ENCODE results near the gene CERS6. TPM values are rescaled to one million over a fixed set of nuclear protein-coding genes. Genes with fewer than 3 reads are reported as not detected.

CERS6 gene
- total and polyA plus RNA-seq, 2 of the 8 experiments (the other 6 are each of a cell fraction or from before 2014, with no cell fraction given): 6.8 to 28.2 TPM

GRCh38 chr2:168775837-168776236 is 319.8 kb downstream of the CERS6 start:
- Histone ChIP-seq H3K27me3 (replicated peaks in 1 of 4; ENCODE audit: control insufficient read depth in 3 of 4, extremely low read depth in 1 of 4, insufficient read depth in 3 of 4, low read length in 3 of 4) (no peaks in the 10 kb centered on the region), H3K23me2 (ENCODE audit: low read depth, low read length) (no peaks in the 10 kb centered on the region), H3K4me3 (ENCODE audit: extremely low read depth in 1 of 4, insufficient read depth in 2 of 4, low read depth in 3 of 4, low read length in 4 of 4) (no peak overlapping the region), H4K91ac (replicated peaks; ENCODE audit: insufficient read length, low read length) (no peak overlapping the region), H2BK5ac (ENCODE audit: low read depth, low read length) (no peak overlapping the region), H3K4me2 (ENCODE audit: insufficient read depth in 1 of 2, low read depth in 2 of 2, low read length in 2 of 2) (no peak overlapping the region), H2BK120ac (replicated peaks; ENCODE audit: low read depth, low read length) (no peak overlapping the region), H3K18ac (ENCODE audit: extremely low read depth, low read length) (no peak overlapping the region), H3K4me1 (replicated peaks in 1 of 4; ENCODE audit: control insufficient read depth in 3 of 4, insufficient read depth in 4 of 4, low read length in 3 of 4) (peaks cover 0 to 6% (median 1%) of the 10 kb centered on the region in 4 experiments; a peak in 4 of 7 replicates), H2AFZ (ENCODE audit: low read length) (no peak overlapping the region), H3K79me1 (ENCODE audit: low read depth, low read length) (no peaks in the 10 kb centered on the region), H3K4ac (replicated peaks; ENCODE audit: insufficient read length, low read depth, low read length) (no peak overlapping the region), H2AK5ac (ENCODE audit: low read depth, low read length) (no peak overlapping the region), H3K9ac (replicated peaks in 1 of 4; ENCODE audit: extremely low read depth in 1 of 4, low read depth in 3 of 4, low read length in 3 of 4) (no peak overlapping the region), H3K9me3 (ENCODE audit: insufficient read depth in 2 of 2, low read depth in 1 of 2, low read length in 1 of 2) (peaks cover 0 to 4% of the 10 kb centered on the region in 2 experiments; a peak in 1 of 4 replicates), H4K8ac (ENCODE audit: extremely low read depth, insufficient read depth, low read length) (no peak overlapping the region), H2BK12ac (ENCODE audit: low read depth, low read length) (no peak overlapping the region), H3K36me3 (ENCODE audit: control insufficient read depth in 2 of 4, insufficient read depth in 4 of 4, low read length in 3 of 4) (no peaks in the 10 kb centered on the region; a peak in 2 of 8 replicates), H3K79me2 (ENCODE audit: control insufficient read depth in 1 of 2, insufficient read depth in 2 of 2, low read length in 2 of 2) (no peaks in the 10 kb centered on the region), H3K14ac (ENCODE audit: insufficient read length) (no peak overlapping the region), H4K20me1 (replicated peaks in 1 of 2; ENCODE audit: control insufficient read depth in 1 of 2, insufficient read depth in 2 of 2, low read length in 2 of 2) (no peaks in the 10 kb centered on the region), H3K23ac (ENCODE audit: insufficient read length) (no peak overlapping the region), H3K56ac (replicated peaks; ENCODE audit: insufficient read length, low read depth, low read length) (no peak overlapping the region), H3K27ac (ENCODE audit: low read depth, low read length) (no peak overlapping the region), H4K5ac (ENCODE audit: insufficient read length, low read depth, low read length) (no peak overlapping the region), H2BK20ac (ENCODE audit: low read length) (no peak overlapping the region), H2BK15ac (ENCODE audit: low read length) (no peak overlapping the region)
- POLR2A ChIA-PET (ENCODE audit: partially characterized antibody): no interaction called here
- FAIRE-seq: no peak
- no peak for DNase-seq (ENCODE audit: low read depth in 1 of 2, low spot score in 2 of 2)
- CTCF ChIA-PET (ENCODE audit: partially characterized antibody): interaction anchor here (1.6 kb wide), 1 partner anchor 431 kb away, joined by 4 read pairs; no protein-coding TSS in a partner anchor
- 90% methylated on average over 1 of the region's 1 CpG; no CpG with 5 or more reads in 1 of the 2 experiments for WGBS, 2 experiments (ENCODE audit: extremely low coverage in 1 of 2, insufficient coverage in 1 of 2, insufficient read length in 1 of 2, insufficient replicate concordance in 2 of 2, low coverage in 1 of 2, low lambda C conversion rate in 2 of 2, missing lambda C conversion rate in 1 of 2)
- TF ChIP-seq RFX5 (IDR thresholded peaks at IDR 0.05; ENCODE audit: borderline replicate concordance, low read depth, low read length) (no peak), SUZ12 (IDR thresholded peaks at IDR 0.05; ENCODE audit: low read length) (no peak), SP1 (IDR thresholded peaks at IDR 0.05; ENCODE audit: low read depth, low read length) (no peak), PHF8 (conservative IDR thresholded peaks at IDR 0.05; ENCODE audit: low read depth, low read length) (no peak), RAD21 (IDR thresholded peaks at IDR 0.05 in 1 of 2, conservative IDR thresholded peaks at IDR 0.05 in 1 of 2; ENCODE audit: low read depth in 2 of 2, low read length in 2 of 2) (no peak), POU5F1 (IDR thresholded peaks at IDR 0.05; ENCODE audit: low read depth, low read length) (no peak), KDM4A (IDR thresholded peaks at IDR 0.05; ENCODE audit: low read depth, low read length, severe bottlenecking) (no peak), ATF2 (IDR thresholded peaks at IDR 0.05; ENCODE audit: low read length) (no peak), EZH2 (IDR thresholded peaks at IDR 0.05; ENCODE audit: low read depth, low read length, severe bottlenecking) (no peak), SIX5 (IDR thresholded peaks at IDR 0.05; ENCODE audit: low read depth, low read length) (no peak), HDAC6 (IDR thresholded peaks at IDR 0.05; ENCODE audit: low read depth, low read length) (no peak), BCL11A (IDR thresholded peaks at IDR 0.05; ENCODE audit: low read depth in 2 of 2, low read length in 2 of 2) (no peak), CREB1 (IDR thresholded peaks at IDR 0.05) (no peak)
